H1 (cell line): Measurements from ENCODE around the gene BTAF1. TPM values are rescaled to one million over a fixed set of nuclear protein-coding genes. Genes with fewer than 3 reads are reported as not detected.

Experiments used
- CTCF ChIA-PET: fragments of 300-600 bp; sonication (Branson Sonifier 250); formaldehyde crosslinking; loops from one replicate; lab custom pipeline; 2021; ENCODE audit not compliant: partially characterized antibody; lab: Charles Lee
- POLR2A ChIA-PET: fragments of 300-600 bp; sonication (Branson Sonifier 250); formaldehyde crosslinking; loops from one replicate; lab custom pipeline; 2021; ENCODE audit warnings: inconsistent platforms; ENCODE audit not compliant: partially characterized antibody; lab: Charles Lee
- DNase-seq, 2 experiments: peaks; one replicate each; pipeline versions ENCODE4 v3.0.0 to v3.0.0-alpha.2; 2010 to 2022; ENCODE audit warnings: low spot score in 2 of 2, low read depth in 1 of 2, mixed read lengths in 1 of 2
- FAIRE-seq: peaks from 2 replicates; lab custom pipeline; 2011; peaks lifted over from hg19 to GRCh38; lab: Jason Lieb, UNC
- H2AFZ ChIP-seq: 2 replicates; pipeline ENCODE4 v1.8.1; 2012; ENCODE audit warnings: low read length, inconsistent platforms
- H2AK5ac ChIP-seq: 2 replicates; pipeline ENCODE4 v1.6.1; 2013; ENCODE audit warnings: low read depth, low read length
- H2BK120ac ChIP-seq: replicated peaks from 2 replicates; pipeline ENCODE3; 2013; ENCODE audit warnings: low read depth, low read length, inconsistent platforms
- H2BK12ac ChIP-seq: 2 replicates; pipeline ENCODE4 v1.6.1; 2013; ENCODE audit warnings: low read depth, low read length
- H2BK15ac ChIP-seq: 2 replicates; pipeline ENCODE4 v1.6.1; 2013; ENCODE audit warnings: low read length
- H2BK20ac ChIP-seq: 2 replicates; pipeline ENCODE4 v1.6.1; 2013; ENCODE audit warnings: low read length
- H2BK5ac ChIP-seq: 2 replicates; pipeline ENCODE4 v1.6.1; 2013; ENCODE audit warnings: low read depth, low read length
- H3K14ac ChIP-seq: 2 replicates; pipeline ENCODE4 v1.6.1; 2013; ENCODE audit warnings: inconsistent platforms; ENCODE audit not compliant: insufficient read length
- H3K18ac ChIP-seq: 2 replicates; pipeline ENCODE4 v1.6.1; 2013; ENCODE audit warnings: low read length; ENCODE audit errors: extremely low read depth
- H3K23ac ChIP-seq: 2 replicates; pipeline ENCODE4 v1.6.1; 2013; ENCODE audit warnings: inconsistent platforms; ENCODE audit not compliant: insufficient read length
- H3K23me2 ChIP-seq: 2 replicates; pipeline ENCODE4 v1.6.1; 2013; ENCODE audit warnings: low read depth, low read length
- H3K27ac ChIP-seq: 2 replicates; pipeline ENCODE4 v1.6.1; 2011; ENCODE audit warnings: low read depth, low read length, inconsistent platforms
- H3K27me3 ChIP-seq, 4 experiments: replicated peaks in 1 of 4; 1 replicate in 1 of 4; 2 replicates in 3 of 4; pipeline versions ENCODE4 v1.6.1 to v1.8.1; 2011 to 2013; ENCODE audit warnings: low read length in 3 of 4, mild to moderate bottlenecking in 3 of 4, inconsistent platforms in 2 of 4, mixed read lengths in 2 of 4, moderate library complexity in 1 of 4; ENCODE audit not compliant: control insufficient read depth in 3 of 4, insufficient read depth in 3 of 4; ENCODE audit errors: extremely low read depth in 1 of 4
- H3K36me3 ChIP-seq, 4 experiments: 2 replicates each; pipeline versions ENCODE4 v1.6.1 to v1.8.1; 2011 to 2013; ENCODE audit warnings: mild to moderate bottlenecking in 4 of 4, low read length in 3 of 4, moderate library complexity in 2 of 4, control low read depth in 1 of 4, inconsistent platforms in 1 of 4; ENCODE audit not compliant: insufficient read depth in 4 of 4, control insufficient read depth in 2 of 4
- H3K4ac ChIP-seq: replicated peaks from 2 replicates; pipeline ENCODE3; 2013; ENCODE audit warnings: low read length, low read depth, mixed read lengths, inconsistent platforms; ENCODE audit not compliant: insufficient read length
- H3K4me1 ChIP-seq, 4 experiments: replicated peaks in 1 of 4; 1 replicate in 1 of 4; 2 replicates in 3 of 4; pipeline versions ENCODE4 v1.6.1 to v1.8.1; 2011 to 2013; ENCODE audit warnings: low read length in 3 of 4, inconsistent platforms in 2 of 4, mixed read lengths in 1 of 4; ENCODE audit not compliant: insufficient read depth in 4 of 4, control insufficient read depth in 3 of 4
- H3K4me2 ChIP-seq, 2 experiments: 2 replicates each; pipeline versions ENCODE4 v1.6.1 to v1.8.1; 2011 to 2013; ENCODE audit warnings: low read depth in 2 of 2, low read length in 2 of 2, control low read depth in 1 of 2, inconsistent platforms in 1 of 2, mild to moderate bottlenecking in 1 of 2; ENCODE audit not compliant: insufficient read depth in 1 of 2
- H3K4me3 ChIP-seq, 4 experiments: fragments of 200-600, 300-600 bp in 1 of 4; sonication (generic), shearing (Covaris generic), sonication (Bioruptor Twin) in 1 of 4; 2 replicates each; pipeline versions ENCODE4 v1.5.1 to v1.8.1; 2011 to 2016; ENCODE audit warnings: low read length in 4 of 4, low read depth in 3 of 4, control low read depth in 2 of 4, inconsistent platforms in 2 of 4, mild to moderate bottlenecking in 2 of 4, mixed read lengths in 1 of 4, moderate library complexity in 1 of 4; ENCODE audit not compliant: insufficient read depth in 2 of 4; ENCODE audit errors: extremely low read depth in 1 of 4
- H3K56ac ChIP-seq: replicated peaks from 2 replicates; pipeline ENCODE3; 2013; ENCODE audit warnings: low read depth, mild to moderate bottlenecking, mixed read lengths, low read length, inconsistent platforms; ENCODE audit not compliant: insufficient read length
- H3K79me1 ChIP-seq: 2 replicates; pipeline ENCODE4 v1.6.1; 2013; ENCODE audit warnings: low read depth, low read length, control low read depth
- H3K79me2 ChIP-seq, 2 experiments: 2 replicates each; pipeline versions ENCODE4 v1.6.1 to v1.8.1; 2012 to 2013; ENCODE audit warnings: low read length in 2 of 2, mild to moderate bottlenecking in 2 of 2, inconsistent platforms in 1 of 2; ENCODE audit not compliant: insufficient read depth in 2 of 2, control insufficient read depth in 1 of 2
- H3K9ac ChIP-seq, 4 experiments: replicated peaks in 1 of 4; 1 replicate in 1 of 4; 2 replicates in 3 of 4; pipeline versions ENCODE4 v1.6.1 to v1.8.1; 2011 to 2013; ENCODE audit warnings: low read depth in 3 of 4, low read length in 3 of 4, control low read depth in 2 of 4, mild to moderate bottlenecking in 2 of 4, moderate library complexity in 2 of 4, inconsistent platforms in 1 of 4; ENCODE audit errors: extremely low read depth in 1 of 4
- H3K9me3 ChIP-seq, 2 experiments: 2 replicates each; pipeline versions ENCODE4 v1.6.1 to v1.8.1; 2012 to 2013; ENCODE audit warnings: mild to moderate bottlenecking in 2 of 2, moderate library complexity in 2 of 2, control low read depth in 1 of 2, inconsistent platforms in 1 of 2, low read depth in 1 of 2, low read length in 1 of 2, mixed read lengths in 1 of 2; ENCODE audit not compliant: insufficient read depth in 2 of 2
- H4K20me1 ChIP-seq, 2 experiments: replicated peaks in 1 of 2; 2 replicates each; pipeline versions ENCODE3 to v1.8.1; 2011 to 2013; ENCODE audit warnings: inconsistent platforms in 2 of 2, low read length in 2 of 2, mild to moderate bottlenecking in 1 of 2; ENCODE audit not compliant: insufficient read depth in 2 of 2, control insufficient read depth in 1 of 2
- H4K5ac ChIP-seq: 2 replicates; pipeline ENCODE4 v1.6.1; 2013; ENCODE audit warnings: low read length, low read depth, mixed read lengths, inconsistent platforms; ENCODE audit not compliant: insufficient read length
- H4K8ac ChIP-seq: 2 replicates; pipeline ENCODE4 v1.8.0; 2013; ENCODE audit warnings: mild to moderate bottlenecking, moderate library complexity, low read length, inconsistent platforms; ENCODE audit not compliant: insufficient read depth; ENCODE audit errors: extremely low read depth
- H4K91ac ChIP-seq: replicated peaks from 2 replicates; pipeline ENCODE3; 2013; ENCODE audit warnings: low read length, mixed read lengths, inconsistent platforms; ENCODE audit not compliant: insufficient read length
- ATF2 ChIP-seq: IDR thresholded peaks from 2 replicates; pipeline ENCODE4 v1.6.1; 2012; ENCODE audit warnings: low read length, inconsistent platforms
- ATF3 ChIP-seq: IDR thresholded peaks from 2 replicates; pipeline ENCODE4 v1.6.1; 2011; ENCODE audit warnings: low read depth, mild to moderate bottlenecking, low read length; ENCODE audit not compliant: insufficient read depth
- EGR1 ChIP-seq: IDR thresholded peaks from 2 replicates; pipeline ENCODE4 v1.6.1; 2011; ENCODE audit warnings: low read depth, low read length, borderline replicate concordance
- EZH2 ChIP-seq: fragments of 200-600 bp; sonication (generic); IDR thresholded peaks from 2 replicates; pipeline ENCODE4 v1.7.1; 2012; ENCODE audit warnings: low read depth, mild to moderate bottlenecking, moderate library complexity, low read length, inconsistent platforms; ENCODE audit not compliant: severe bottlenecking
- KDM1A ChIP-seq: fragments of 200-600, 300-600 bp; sonication (generic); IDR thresholded peaks from 2 replicates; pipeline ENCODE4 v1.7.1; 2016; ENCODE audit warnings: mild to moderate bottlenecking, low read length, borderline replicate concordance
- POU5F1 ChIP-seq: IDR thresholded peaks from 2 replicates; pipeline ENCODE4 v1.6.1; 2011; ENCODE audit warnings: low read depth, mild to moderate bottlenecking, low read length, moderate library complexity
- RAD21 ChIP-seq, 2 experiments: IDR thresholded peaks in 1 of 2; conservative IDR thresholded peaks in 1 of 2; 2 replicates each; pipeline ENCODE4 v1.6.1; 2011; ENCODE audit warnings: low read depth in 2 of 2, low read length in 2 of 2, improper control_type of control experiment in 1 of 2, inconsistent platforms in 1 of 2, mild to moderate bottlenecking in 1 of 2, moderate library complexity in 1 of 2
- RBBP5 ChIP-seq: IDR thresholded peaks from 2 replicates; pipeline ENCODE4 v1.7.1; 2012; ENCODE audit warnings: low read depth, mild to moderate bottlenecking, inconsistent platforms, low read length, moderate library complexity, borderline replicate concordance
- SAP30 ChIP-seq: fragments of 300-600 bp; sonication (generic); IDR thresholded peaks from 2 replicates; pipeline ENCODE4 v1.7.1; 2012; ENCODE audit warnings: low read length, moderate library complexity, mild to moderate bottlenecking, inconsistent platforms; ENCODE audit not compliant: insufficient read depth, insufficient replicate concordance
- SP2 ChIP-seq: IDR thresholded peaks from 2 replicates; pipeline ENCODE4 v1.6.1; 2012; ENCODE audit warnings: mild to moderate bottlenecking, low read length, inconsistent platforms
- TCF12 ChIP-seq: IDR thresholded peaks from 2 replicates; pipeline ENCODE4 v1.6.1; 2011; ENCODE audit warnings: low read depth, mild to moderate bottlenecking, low read length
- ZNF274 ChIP-seq: IDR thresholded peaks from 2 replicates; pipeline ENCODE4 v1.7.0; 2012; ENCODE audit warnings: low read length, borderline replicate concordance; ENCODE audit errors: extremely low read depth
- WGBS, 2 experiments: shearing (Covaris generic) in 1 of 2; methylation state at CpG; one replicate each; pipeline versions ENCODE4 v1.1.6 to v1.1.7; 2013 to 2015; ENCODE audit warnings: low lambda C conversion rate in 2 of 2, mixed read lengths in 2 of 2, inconsistent platforms in 1 of 2, low coverage in 1 of 2, missing lambda C conversion rate in 1 of 2; ENCODE audit not compliant: insufficient replicate concordance in 2 of 2, insufficient coverage in 1 of 2, insufficient read length in 1 of 2; ENCODE audit errors: extremely low coverage in 1 of 2, missing lambda C conversion rate in 1 of 2; 5-methylcytosine and 5-hydroxymethylcytosine counted together
- polyA plus RNA-seq, 7 experiments: library from polyadenylated mRNA; depleted of rRNA in 3 of 7; stranded (reverse) in 5 of 7; unstranded in 2 of 7; fragments of >200 nt in 5 of 7; fragments of 200-250 nt in 2 of 7; gene quantifications; 1 replicate in 5 of 7; 2 replicates in 1 of 7; 4 replicates in 1 of 7; pipeline versions ENCODE4 v1.2.1 to v1.2.3, GENCODE V29; 2011 to 2013; ENCODE audit warnings: missing spikeins in 2 of 7, mixed read lengths in 2 of 7
- total RNA-seq: library from RNA; stranded (reverse); fragmentation: NEBNext Ultra II Directional; extraction: Animal tissue kit (Norgen Biotek cat#: 25700); gene quantifications from 2 replicates; pipeline ENCODE4 v1.2.1, GENCODE V29; 2021

Gene BTAF1
- total and polyA plus RNA-seq, 2 of the 8 experiments (the other 6 are each of a cell fraction or from before 2014, with no cell fraction given) = 24.5 to 39.1 TPM

- Histone ChIP-seq H3K14ac (no peak overlapping the region), H2AK5ac (no peak overlapping the region), H2AFZ (no peak overlapping the region), H3K18ac (no peak overlapping the region), H3K79me1 (no peaks in the 10 kb centered on the region; the same call in 1 of the 2 replicates), H2BK20ac (no peak overlapping the region), H2BK120ac (no peak overlapping the region), H3K56ac (no peak overlapping the region), H3K4me2 (no peak overlapping the region), H4K91ac (no peak overlapping the region), H3K4ac (no peak overlapping the region), H3K23ac (no peak overlapping the region), H4K5ac (no peak overlapping the region), H3K79me2 (no peaks in the 10 kb centered on the region), H4K20me1 (no peaks in the 10 kb centered on the region), H4K8ac (no peak overlapping the region), H3K27me3 (no peaks in the 10 kb centered on the region), H3K9me3 (no peaks in the 10 kb centered on the region), H3K23me2 (no peaks in the 10 kb centered on the region), H3K4me1 (no peaks in the 10 kb centered on the region), H3K4me3 (no peak overlapping the region), H2BK15ac (no peak overlapping the region), H2BK12ac (no peak overlapping the region), H3K36me3 (peaks cover 3 to 71% (median 25%) of the 10 kb centered on the region in 4 experiments), H3K27ac (no peak overlapping the region), H2BK5ac (no peak overlapping the region), H3K9ac (no peak overlapping the region)
- 89% methylated on average over 1 of the region's 1 CpG; no CpG with 5 or more reads in 1 of the 2 experiments for WGBS, 2 experiments
- CTCF ChIA-PET = no interaction called here
- POLR2A ChIA-PET = no interaction called here
- FAIRE-seq = no peak
- no peak for DNase-seq
- no peak for TF ChIP-seq POU5F1
- TF ChIP-seq SP2 = no peak
- no peak for TF ChIP-seq RAD21 (IDR thresholded peaks at IDR 0.05 in 1 of 2, conservative IDR thresholded peaks at IDR 0.05 in 1 of 2; ENCODE audit: low read depth in 2 of 2, low read length in 2 of 2)
- no peak for TF ChIP-seq ZNF274
- TF ChIP-seq EZH2 = no peak
- TF ChIP-seq ATF3 = no peak
- no peak for TF ChIP-seq TCF12
- TF ChIP-seq KDM1A = no peak
- TF ChIP-seq SAP30 = no peak
- TF ChIP-seq ATF2 = no peak
- TF ChIP-seq EGR1 = no peak
- no peak for TF ChIP-seq RBBP5
Observed at GRCh38 chr10:92014620-92015019, 91.0 kb downstream of the BTAF1 start.
